ENCODE measurements around the gene SREBF2. TPM values are rescaled to one million over a fixed set of nuclear protein-coding genes. Genes with fewer than 3 reads are reported as not detected.
A peak's percentile ranks its signal among the peaks of the same experiment; 100 is the strongest.

Gene SREBF2
- total RNA-seq, 4 donors from 2014 or later: 97.5 to 160 (median 146) TPM

GRCh38 chr22:41913842-41914534 is 81.1 kb downstream of the SREBF2 start:
- H3K4me3 ChIP-seq: peak overlapping the region; percentile 53
- peak in 1 of 2 donors; percentile 55 for DNase-seq (ENCODE audit: low spot score in 2 of 2)
- WGBS: 5% methylated on average over 16 of the region's 79 CpGs
- H3K27ac ChIP-seq: no peak overlapping the region
- TF ChIP-seq EP300 (IDR thresholded peaks at IDR 0.05): no peak
- TF ChIP-seq POLR2AphosphoS5 (IDR thresholded peaks at IDR 0.05): no peak
- TF ChIP-seq CTCF (IDR thresholded peaks at IDR 0.05): no peak
- TF ChIP-seq POLR2A (IDR thresholded peaks at IDR 0.05): no peak
- no peaks in the 10 kb centered on the region for H3K36me3 ChIP-seq
- H3K27me3 ChIP-seq: peaks cover 88% of the 10 kb centered on the region
- peaks cover 49% of the 10 kb centered on the region for H3K4me1 ChIP-seq
- H3K9me3 ChIP-seq: no peaks in the 10 kb centered on the region

GRCh38 chr22:41914611-41915034 is 81.7 kb downstream of the SREBF2 start:
- WGBS: no CpG with 5 or more reads among the region's 67 CpGs
- TF ChIP-seq EP300 (IDR thresholded peaks at IDR 0.05): no peak
- TF ChIP-seq POLR2AphosphoS5 (IDR thresholded peaks at IDR 0.05): no peak
- TF ChIP-seq CTCF (IDR thresholded peaks at IDR 0.05): no peak
- TF ChIP-seq POLR2A (IDR thresholded peaks at IDR 0.05): no peak
- Histone ChIP-seq H3K4me1 (peaks cover 50% of the 10 kb centered on the region), H3K9me3 (no peaks in the 10 kb centered on the region), H3K27me3 (peaks cover 84% of the 10 kb centered on the region), H3K27ac (no peak overlapping the region), H3K36me3 (no peaks in the 10 kb centered on the region), H3K4me3 (peak overlapping the region; percentile 53)
- DNase-seq (ENCODE audit: low spot score in 2 of 2): no peak

DNA sequence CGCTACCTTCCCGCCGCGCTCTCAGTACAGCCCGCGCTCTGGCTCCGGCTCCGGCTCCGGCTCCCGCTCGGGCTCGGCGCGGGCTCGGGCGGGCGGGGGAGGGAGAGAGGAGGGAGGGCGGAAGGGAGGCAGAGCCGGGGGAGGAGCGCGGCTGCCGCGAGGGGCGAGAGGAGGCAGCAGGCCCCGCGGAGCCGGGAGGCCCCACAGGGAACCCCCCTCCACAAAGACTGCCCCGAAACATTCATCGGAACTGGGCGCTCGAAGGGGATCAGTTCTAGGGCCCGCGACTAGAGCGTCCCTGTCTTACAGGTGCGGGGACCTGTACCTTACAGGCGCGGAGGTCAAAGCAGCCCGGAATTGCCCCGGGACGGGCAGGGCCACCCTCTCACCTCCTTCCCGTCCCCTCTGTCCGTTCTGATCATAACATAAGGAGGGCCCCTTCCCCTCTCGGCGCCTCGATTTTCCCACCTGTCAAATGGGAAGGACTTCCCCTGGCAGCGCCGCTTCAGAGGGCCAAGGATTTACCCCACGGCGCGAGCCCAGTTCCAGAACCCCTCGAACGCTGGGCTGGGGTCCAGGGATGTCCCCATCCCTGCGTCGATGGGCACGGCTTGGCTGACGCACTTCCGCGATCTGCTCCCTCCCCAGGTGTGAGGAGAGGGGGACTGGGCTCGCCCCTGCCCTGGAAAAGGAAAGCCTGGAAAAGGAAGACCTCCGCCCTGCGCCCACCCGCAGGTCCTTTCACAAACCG is 82.3 kb downstream of the SREBF2 start, which contains the start of gene SHISA8:
Gene SHISA8, minus strand, starts transcription at position 40 of the 751 bp plus-strand sequence. CDS start 407 bp downstream, outside the sequence.
- no peak for DNase-seq (ENCODE audit: low spot score in 2 of 2)
- Histone ChIP-seq H3K9me3 (no peaks in the 10 kb centered on the region), H3K36me3 (no peaks in the 10 kb centered on the region), H3K4me3 (peak within 1 kb of the TSS; percentile 53), H3K27me3 (peaks cover 78% of the 10 kb centered on the region), H3K4me1 (peaks cover 50% of the 10 kb centered on the region), H3K27ac (no peak within 1 kb of the TSS)
- TF ChIP-seq CTCF (IDR thresholded peaks at IDR 0.05) (no peak), POLR2AphosphoS5 (IDR thresholded peaks at IDR 0.05) (no peak), EP300 (IDR thresholded peaks at IDR 0.05) (no peak), POLR2A (IDR thresholded peaks at IDR 0.05) (no peak)
- WGBS: 2% methylated on average over 9 of the region's 63 CpGs

- H3K4me3 ChIP-seq: no peak overlapping the region
- H3K27ac ChIP-seq: no peak overlapping the region
- no peak for DNase-seq (ENCODE audit: low spot score in 2 of 2)
- peaks cover 71% of the 10 kb centered on the region for H3K27me3 ChIP-seq
- peaks cover 43% of the 10 kb centered on the region for H3K4me1 ChIP-seq
- no peaks in the 10 kb centered on the region for H3K36me3 ChIP-seq
- TF ChIP-seq POLR2AphosphoS5 (IDR thresholded peaks at IDR 0.05) (no peak), EP300 (IDR thresholded peaks at IDR 0.05) (no peak), CTCF (IDR thresholded peaks at IDR 0.05) (no peak), POLR2A (IDR thresholded peaks at IDR 0.05) (no peak)
- WGBS: 74% methylated on average over 6 of the region's 11 CpGs
- no peaks in the 10 kb centered on the region for H3K9me3 ChIP-seq
Measured at GRCh38 chr22:41915786-41916493, 83.0 kb downstream of the SREBF2 start.
